WI38 (cell line): ENCODE data around the gene GPSM1.

Experiments used
- H3K4me3 ChIP-seq: 2 replicates; pipeline ENCODE4 v1.5.1; 2011; ENCODE audit warnings: low read depth, mild to moderate bottlenecking, control low read depth, low read length
- TF ChIP-seq, protein P1 (sequence below): IDR thresholded peaks from 2 replicates; pipeline ENCODE4 v1.5.1; 2012; ENCODE audit warnings: low read depth, mild to moderate bottlenecking, control low read depth, low read length

GPSM1 gene

DNA sequence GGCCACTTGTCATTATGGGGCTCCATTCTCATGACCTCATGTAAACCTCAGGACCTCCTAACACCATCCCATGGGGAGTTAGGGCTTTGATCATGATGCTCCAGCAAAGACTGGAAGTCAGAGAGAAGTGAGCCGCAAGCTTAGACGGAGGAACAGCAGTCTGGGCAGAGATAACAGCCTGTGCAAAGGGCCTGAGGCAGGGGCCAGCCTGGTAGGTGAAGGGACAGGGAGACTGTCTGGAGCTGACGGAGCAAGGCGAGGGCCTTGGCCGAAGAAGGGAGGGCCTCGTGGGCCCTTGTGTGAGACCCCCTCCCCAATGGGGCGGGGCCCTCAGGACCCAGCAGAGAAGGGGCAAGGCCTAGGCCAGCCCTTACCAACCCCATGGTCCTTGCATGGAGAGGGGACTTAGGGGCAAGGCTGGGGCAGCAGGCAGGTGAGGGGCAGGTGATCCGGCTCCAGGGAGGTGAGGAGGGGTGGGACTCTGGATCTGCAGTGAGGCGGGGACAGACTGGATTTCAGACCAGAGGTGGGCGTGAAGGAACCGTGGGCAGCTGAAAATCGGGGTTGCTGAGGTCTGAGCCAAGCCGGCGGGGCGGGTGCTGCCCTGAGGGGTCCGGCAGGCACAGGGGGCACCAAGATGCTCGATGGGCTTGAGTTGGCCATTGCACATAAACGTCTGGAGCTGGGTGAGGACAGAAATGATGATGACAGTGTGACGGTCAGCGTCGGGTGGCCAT lies 17.4 kb downstream of the GPSM1 start:
- TF ChIP-seq, protein P1, sequence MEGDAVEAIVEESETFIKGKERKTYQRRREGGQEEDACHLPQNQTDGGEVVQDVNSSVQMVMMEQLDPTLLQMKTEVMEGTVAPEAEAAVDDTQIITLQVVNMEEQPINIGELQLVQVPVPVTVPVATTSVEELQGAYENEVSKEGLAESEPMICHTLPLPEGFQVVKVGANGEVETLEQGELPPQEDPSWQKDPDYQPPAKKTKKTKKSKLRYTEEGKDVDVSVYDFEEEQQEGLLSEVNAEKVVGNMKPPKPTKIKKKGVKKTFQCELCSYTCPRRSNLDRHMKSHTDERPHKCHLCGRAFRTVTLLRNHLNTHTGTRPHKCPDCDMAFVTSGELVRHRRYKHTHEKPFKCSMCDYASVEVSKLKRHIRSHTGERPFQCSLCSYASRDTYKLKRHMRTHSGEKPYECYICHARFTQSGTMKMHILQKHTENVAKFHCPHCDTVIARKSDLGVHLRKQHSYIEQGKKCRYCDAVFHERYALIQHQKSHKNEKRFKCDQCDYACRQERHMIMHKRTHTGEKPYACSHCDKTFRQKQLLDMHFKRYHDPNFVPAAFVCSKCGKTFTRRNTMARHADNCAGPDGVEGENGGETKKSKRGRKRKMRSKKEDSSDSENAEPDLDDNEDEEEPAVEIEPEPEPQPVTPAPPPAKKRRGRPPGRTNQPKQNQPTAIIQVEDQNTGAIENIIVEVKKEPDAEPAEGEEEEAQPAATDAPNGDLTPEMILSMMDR: no peak
- H3K4me3 ChIP-seq: no peak overlapping the region

DNA sequence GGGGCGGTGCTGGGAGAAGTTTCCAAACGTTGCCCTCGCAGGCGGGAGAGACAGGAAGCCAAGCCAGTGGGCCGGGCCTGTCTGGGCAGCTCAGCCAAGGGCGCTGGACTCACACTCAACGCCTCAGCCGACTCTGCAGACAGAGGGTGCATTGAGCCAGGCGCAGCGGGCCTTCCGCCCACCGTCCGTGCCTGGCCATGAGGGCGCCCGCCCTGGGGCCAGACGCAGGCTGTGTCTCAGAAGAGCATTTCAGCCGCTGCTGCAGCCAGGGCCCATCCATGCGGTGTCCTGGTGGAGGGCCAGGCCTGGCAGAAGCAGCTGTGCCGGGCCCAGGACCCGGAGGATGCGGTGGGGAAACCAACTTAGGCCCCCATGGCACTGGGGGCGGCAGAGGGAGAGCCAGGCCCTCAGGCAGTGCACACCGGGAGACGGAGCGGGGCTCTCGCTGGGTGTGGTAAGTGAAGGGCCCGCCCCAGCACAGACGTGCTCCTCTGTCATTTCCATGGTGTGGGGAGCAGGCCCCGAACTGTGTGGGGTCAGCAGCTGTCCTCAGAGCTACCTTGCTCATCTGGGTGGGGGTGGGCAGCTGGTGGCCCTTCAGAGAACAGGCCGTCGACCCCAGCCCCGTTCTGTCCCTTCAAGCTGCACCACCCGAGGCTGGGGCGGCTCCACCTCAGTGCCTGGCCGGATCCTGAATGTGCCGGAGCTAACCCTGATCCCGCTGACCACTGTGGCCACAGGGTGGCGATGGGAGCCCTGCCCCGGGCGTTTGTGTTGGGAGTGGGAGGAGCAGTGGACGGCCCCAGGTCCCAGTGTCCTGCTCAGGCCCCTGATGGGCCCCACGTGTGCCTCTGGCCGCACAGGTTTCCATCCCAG lies 18.2 kb downstream of the GPSM1 start:
- TF ChIP-seq, protein P1: no peak
- H3K4me3 ChIP-seq: no peak overlapping the region

GRCh38 chr9:136346157-136346481 lies 18.8 kb downstream of the GPSM1 start:
- TF ChIP-seq, protein P1: no peak
- H3K4me3 ChIP-seq: no peak overlapping the region

GRCh38 chr9:136346927-136347465 lies 19.7 kb downstream of the GPSM1 start:
- TF ChIP-seq, protein P1: no peak
- H3K4me3 ChIP-seq: no peak overlapping the region

DNA sequence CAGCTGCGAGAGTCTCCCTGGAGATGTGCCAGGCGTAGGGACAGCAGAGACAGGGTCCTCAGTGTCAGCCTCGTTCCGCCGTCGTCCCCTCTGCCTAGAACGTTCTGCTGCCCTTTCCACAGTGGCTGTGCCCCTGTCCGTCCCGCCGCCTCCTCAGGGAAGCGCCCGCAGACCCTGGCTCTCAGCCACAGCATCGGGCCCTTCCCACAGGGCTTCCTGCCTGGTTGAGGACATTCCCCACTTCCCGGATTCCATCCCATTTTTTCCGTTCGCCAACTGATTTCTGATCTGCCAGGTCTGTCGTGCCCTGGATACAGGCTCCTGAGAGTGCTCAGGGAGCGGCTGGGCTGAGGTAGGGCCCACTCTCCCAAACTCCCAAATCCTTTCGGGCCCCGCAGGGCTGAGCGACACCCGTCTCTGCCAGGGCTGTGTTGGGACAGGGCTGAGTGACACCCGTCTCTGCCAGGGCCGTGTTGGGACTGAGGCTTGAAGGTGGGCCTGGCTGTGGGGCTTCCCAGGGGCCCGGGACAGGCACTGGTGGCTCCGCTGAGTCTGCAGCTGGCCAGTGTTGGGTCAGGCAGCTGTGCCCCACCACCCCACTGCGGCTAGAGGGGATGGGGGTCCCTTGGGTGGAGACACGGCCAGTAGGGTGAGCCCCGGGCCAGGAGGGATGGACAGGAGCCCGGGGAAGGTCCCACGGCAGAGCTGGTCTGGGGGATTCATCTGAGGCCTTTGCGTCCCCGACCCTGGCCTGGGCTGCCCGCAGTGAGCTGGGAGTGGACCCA lies 20.3 kb downstream of the GPSM1 start:
- H3K4me3 ChIP-seq: no peak overlapping the region

DNA sequence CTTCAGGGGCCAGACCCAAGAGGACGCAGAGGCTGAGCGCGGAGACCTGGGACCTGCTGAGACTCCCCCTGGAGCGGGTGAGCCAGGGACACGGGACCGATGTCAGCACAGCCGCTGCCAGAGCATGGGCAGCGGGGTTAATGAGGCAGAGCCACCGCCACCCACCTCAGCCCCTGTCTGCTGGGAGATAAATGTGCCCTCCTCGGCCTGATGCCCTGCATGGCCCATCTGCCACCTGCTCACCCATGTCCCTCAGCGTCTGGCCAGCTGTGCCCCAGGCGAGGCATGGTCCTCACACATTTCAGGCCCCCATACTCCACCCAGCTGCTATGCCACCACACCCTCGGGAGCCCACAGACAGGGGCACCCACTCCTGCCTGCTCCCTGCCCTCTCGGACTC lies 21.4 kb downstream of the GPSM1 start:
- H3K4me3 ChIP-seq: no peak overlapping the region
- TF ChIP-seq, protein P1: no peak

More for the DNA sequence above, 20.3 kb downstream of the GPSM1 start:
- TF ChIP-seq, protein P1: no peak
